C4-2B (cell line): ENCODE results near the gene CLIC2.

Experiments
- CTCF ChIP-seq: fragments of 450-650 bp; conservative IDR thresholded peaks from 2 replicates; pipeline ENCODE4 v1.5.1; 2017; ENCODE audit warnings: mild to moderate bottlenecking
- ZFX ChIP-seq: fragments of 450-650 bp; IDR thresholded peaks from 2 replicates; pipeline ENCODE4 v1.6.1; 2017

GRCh38 chrX:155293771-155294170 lies 40.6 kb downstream of the CLIC2 start:
- TF ChIP-seq CTCF (no peak), ZFX (no peak)
